Heart left ventricle (tissue), 16 donors: ENCODE data around the gene PIR. TPM values are rescaled to one million over a fixed set of nuclear protein-coding genes. Genes with fewer than 3 reads are reported as not detected.

Source experiments
- ATAC-seq, 4 donors: fragments of 200-7000 bp; cut with Tn5 transposase; one replicate each; pipeline ENCODE4 v1.9.1; 2020 to 2022; ENCODE audit warnings: moderate library complexity in 4 of 4, mild to moderate bottlenecking in 3 of 4, moderate number of reproducible peaks in 1 of 4
- DNase-seq, 5 donors: peaks; one replicate each; pipeline ENCODE4 v3.0.0-alpha.2; 2020
- H3K27ac ChIP-seq, 12 donors: fragments of 200-600 bp; sonication (generic) in 4 of 12; one replicate each; pipeline versions ENCODE4 v1.5.0 to v1.8.0; 2016 to 2022; ENCODE audit warnings: mild to moderate bottlenecking in 2 of 12
- H3K27me3 ChIP-seq, 9 donors: fragments of 200-600 bp; sonication (generic) in 2 of 9; one replicate each; pipeline versions ENCODE4 v1.5.1 to v1.8.0; 2016 to 2022; ENCODE audit warnings: mild to moderate bottlenecking in 3 of 9
- H3K36me3 ChIP-seq, 9 donors: fragments of 200-600 bp; sonication (generic) in 2 of 9; one replicate each; pipeline versions ENCODE4 v1.5.0 to v1.8.0; 2018 to 2022; ENCODE audit warnings: mild to moderate bottlenecking in 2 of 9
- H3K4me1 ChIP-seq, 12 donors: fragments of 200-600 bp; sonication (generic) in 4 of 12; one replicate each; pipeline versions ENCODE4 v1.5.0 to v1.8.0; 2016 to 2022; ENCODE audit warnings: mild to moderate bottlenecking in 3 of 12
- H3K4me3 ChIP-seq, 12 donors: fragments of 200-600 bp; sonication (generic) in 4 of 12; one replicate each; pipeline versions ENCODE4 v1.5.0 to v1.8.0; 2017 to 2022; ENCODE audit warnings: mild to moderate bottlenecking in 9 of 12, moderate library complexity in 4 of 12
- H3K9me3 ChIP-seq, 12 donors: fragments of 200-600 bp; sonication (generic) in 4 of 12; one replicate each; pipeline versions ENCODE4 v1.5.0 to v1.8.0; 2016 to 2022; ENCODE audit warnings: mild to moderate bottlenecking in 1 of 12
- POLR2A ChIP-seq, 2 donors: fragments of 450-650 bp; IDR thresholded peaks; one replicate each; pipeline ENCODE4 v1.6.1; 2017; ENCODE audit warnings: antibody characterized with exemption in 2 of 2, mild to moderate bottlenecking in 2 of 2, moderate library complexity in 2 of 2
- WGBS, 4 donors: extraction: QIAGEN DNeasy Blood & Tissue Kit in 2 of 4; methylation state at CpG; one replicate each; pipeline versions ENCODE4 v1.1.5 to v1.1.7; 2013 to 2018; 5-methylcytosine and 5-hydroxymethylcytosine counted together
- intact Hi-C, 10 donors: fragments of 100-400 bp; cut with DNase I; formaldehyde crosslinking; loops; one replicate each; pipeline versions ENCODE4 v1.11.1 to v1.14.2; 2022
- polyA plus RNA-seq, 2 donors: library from polyadenylated mRNA; stranded (reverse); fragments of 200-250 nt; gene quantifications; one replicate each; pipeline ENCODE4 v1.2.3, GENCODE V29; 2013
- total RNA-seq, 9 donors: library from RNA; depleted of rRNA in 2 of 9; stranded (reverse); fragments of >200 nt in 2 of 9; fragmentation: NEBNext Ultra II Directional in 3 of 9; extraction: Animal tissue kit (Norgen Biotek cat#: 25700) in 3 of 9; gene quantifications; one replicate each; pipeline versions ENCODE4 v1.1.0 to v1.2.4, GENCODE V29; 2016 to 2023
- TF ChIP-seq, protein P1 (sequence below), 12 donors: fragments of 200-600 bp; sonication (generic) in 4 of 12; IDR thresholded peaks; one replicate each; pipeline versions ENCODE4 v1.5.0 to v1.8.0; 2018 to 2022; ENCODE audit warnings: antibody characterized with exemption in 12 of 12, mild to moderate bottlenecking in 5 of 12
- donor health status: ischemic (EF 13 %, LVEDD 7.1; RV severe dilation, severe dysfunction).
- donor health status: healthy with polysubstance abuse.
- donor health status: DM: no; HTN: yes; CAD: no.
- donor health status: DM: no; HTN: no; CAD: no.
- donor health status: ischemic (EF 25% LVEDD 6.9; RV normal size, moderate dysfunction).
- donor health status: ischemic (EF 25% LVEDD 5.7; RV mildly dilated, moderate dysfunction).
- donor health status: healthy.
- donor health status: DM: yes; HTN: yes; CAD: no.
- donor health status: ischemic (EF 35%, LVEDD 5.7; RV mildly dilated, moderate dysfunction).
- donor health status: nonischemic (EF 11% LVEDD 7.7; RV severe dilation, severe dysfunction).
- donor health status: DM: yes; HTN: yes; CAD: no.
- donor health status: PGD.
- donor health status: ischemic (EF 29% LVEDD 5.4; RV normal size, mild dysfunction).
- donor health status: nonischemic (EF 23%, LVEDD 6.1; RV moderate dilation, normal function).

PIR gene
- total and polyA plus RNA-seq, 11 donors = 6.9 to 19.9 (median 11.3) TPM

DNA sequence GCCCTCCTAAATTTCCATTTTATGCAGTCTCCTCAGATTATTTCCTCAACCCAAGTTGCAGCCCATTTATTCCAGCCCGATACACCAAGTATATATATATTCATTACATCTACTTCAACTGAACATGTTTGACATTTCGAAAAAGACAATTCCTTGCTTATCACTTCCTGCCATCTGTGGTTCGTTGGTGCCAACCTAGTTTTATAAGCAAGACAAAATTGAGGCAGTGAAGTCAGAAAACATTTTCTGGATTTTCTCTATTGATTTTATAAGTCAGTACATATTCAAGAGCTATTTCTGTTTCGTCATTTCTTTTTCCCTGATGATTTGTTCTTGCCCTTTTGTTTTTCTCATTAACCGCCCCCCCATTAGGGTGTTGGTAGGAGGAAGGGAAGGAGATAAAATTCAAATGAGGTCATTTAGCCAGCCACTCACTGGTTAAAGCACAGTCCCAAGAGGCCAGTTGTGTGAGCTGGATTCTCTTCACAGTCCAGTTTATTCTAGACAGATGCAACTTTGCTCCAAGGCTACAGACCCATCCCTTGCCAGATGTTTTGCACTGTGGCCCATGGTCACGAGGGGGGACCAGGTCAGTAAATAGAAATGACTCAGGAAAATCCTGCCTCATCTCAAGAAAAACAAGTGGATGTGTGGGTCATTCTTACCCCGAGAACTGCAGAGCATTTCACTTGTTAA is 88.6 kb downstream of the PIR start:
- TF ChIP-seq POLR2A (IDR thresholded peaks at IDR 0.05) = no peak
- TF ChIP-seq, protein P1, sequence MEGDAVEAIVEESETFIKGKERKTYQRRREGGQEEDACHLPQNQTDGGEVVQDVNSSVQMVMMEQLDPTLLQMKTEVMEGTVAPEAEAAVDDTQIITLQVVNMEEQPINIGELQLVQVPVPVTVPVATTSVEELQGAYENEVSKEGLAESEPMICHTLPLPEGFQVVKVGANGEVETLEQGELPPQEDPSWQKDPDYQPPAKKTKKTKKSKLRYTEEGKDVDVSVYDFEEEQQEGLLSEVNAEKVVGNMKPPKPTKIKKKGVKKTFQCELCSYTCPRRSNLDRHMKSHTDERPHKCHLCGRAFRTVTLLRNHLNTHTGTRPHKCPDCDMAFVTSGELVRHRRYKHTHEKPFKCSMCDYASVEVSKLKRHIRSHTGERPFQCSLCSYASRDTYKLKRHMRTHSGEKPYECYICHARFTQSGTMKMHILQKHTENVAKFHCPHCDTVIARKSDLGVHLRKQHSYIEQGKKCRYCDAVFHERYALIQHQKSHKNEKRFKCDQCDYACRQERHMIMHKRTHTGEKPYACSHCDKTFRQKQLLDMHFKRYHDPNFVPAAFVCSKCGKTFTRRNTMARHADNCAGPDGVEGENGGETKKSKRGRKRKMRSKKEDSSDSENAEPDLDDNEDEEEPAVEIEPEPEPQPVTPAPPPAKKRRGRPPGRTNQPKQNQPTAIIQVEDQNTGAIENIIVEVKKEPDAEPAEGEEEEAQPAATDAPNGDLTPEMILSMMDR (IDR thresholded peaks at IDR 0.05) = no peak
- peaks cover 0 to 6% (median 0%) of the 10 kb centered on the region in 9 donors for H3K36me3 ChIP-seq
- H3K4me1 ChIP-seq = peaks cover 0 to 25% (median 2%) of the 10 kb centered on the region in 12 donors
- 38 to 48% (median 43%) methylated on average over 7 of the region's 7 CpGs for WGBS, 4 donors
- H3K4me3 ChIP-seq = no peak overlapping the region
- intact Hi-C loops = no loop called here
- ATAC-seq (peak; percentile 77 to 96 (median 86)), DNase-seq (peak in 4 of 5 donors; percentile 45 to 70 (median 68))
- H3K27me3 ChIP-seq = peaks cover 0 to 14% (median 0%) of the 10 kb centered on the region in 9 donors
- H3K27ac ChIP-seq = peak overlapping the region in 8 of 12 donors; percentile 22 to 69 (median 47)
- no peaks in the 10 kb centered on the region for H3K9me3 ChIP-seq

DNA sequence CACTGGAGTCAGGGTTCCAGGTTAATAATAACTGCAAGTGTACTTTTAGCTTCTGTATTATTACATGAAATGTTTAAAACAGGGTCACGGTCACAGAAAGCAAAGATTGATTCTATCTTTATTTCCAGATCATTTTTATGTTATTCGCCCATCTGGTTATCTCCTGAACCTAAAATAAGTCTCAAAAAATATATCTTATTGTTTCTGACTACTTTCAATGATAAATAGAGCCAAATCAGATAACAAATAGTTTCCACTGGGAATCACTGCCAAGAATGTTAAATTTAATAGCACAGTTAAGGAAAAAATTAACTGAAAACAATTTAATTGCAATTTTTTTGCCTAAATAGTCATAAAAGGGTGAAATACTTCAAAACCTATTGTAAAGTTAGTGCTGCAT is 91.8 kb downstream of the PIR start:
- H3K4me3 ChIP-seq = no peak overlapping the region
- peaks cover 0 to 22% (median under 1%) of the 10 kb centered on the region in 12 donors for H3K4me1 ChIP-seq
- WGBS, 4 donors = 23 to 32% (median 29%) methylated on average over 2 of the region's 2 CpGs
- TF ChIP-seq POLR2A (IDR thresholded peaks at IDR 0.05) = no peak
- TF ChIP-seq, protein P1 (IDR thresholded peaks at IDR 0.05) = no peak
- no peaks in the 10 kb centered on the region for H3K9me3 ChIP-seq
- DNase-seq (no peak), ATAC-seq (no peak)
- peaks cover 0 to 5% (median 0%) of the 10 kb centered on the region in 9 donors for H3K27me3 ChIP-seq
- intact Hi-C loops = no loop called here
- H3K36me3 ChIP-seq = no peaks in the 10 kb centered on the region
- peak overlapping the region in 1 of 12 donors; percentile 9 for H3K27ac ChIP-seq

DNA sequence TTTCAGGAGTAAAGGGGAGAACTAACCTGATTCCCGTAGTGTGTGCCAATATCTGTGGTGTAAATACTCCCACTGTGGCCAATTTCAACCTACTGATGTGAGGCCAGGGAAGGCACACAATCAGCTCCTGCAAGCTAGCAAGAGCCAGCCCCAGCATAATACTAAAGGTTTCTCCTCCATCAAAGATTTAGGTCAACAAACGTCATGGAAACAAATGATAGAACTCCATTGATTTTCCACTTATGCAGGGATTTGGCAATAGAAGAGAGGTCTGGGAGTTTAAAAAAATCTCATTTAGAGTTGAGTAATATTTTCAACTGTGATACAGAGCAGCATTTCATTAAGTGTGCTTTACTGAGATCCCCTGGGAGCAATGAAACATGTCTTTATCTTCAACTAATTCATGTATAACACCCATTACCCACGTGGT is 93.2 kb downstream of the PIR start:
- Histone ChIP-seq H3K36me3 (no peaks in the 10 kb centered on the region), H3K27ac (no peak overlapping the region), H3K4me1 (peaks cover 0 to 22% (median 0%) of the 10 kb centered on the region in 12 donors), H3K27me3 (peaks cover 0 to 6% (median 0%) of the 10 kb centered on the region in 9 donors), H3K9me3 (no peaks in the 10 kb centered on the region), H3K4me3 (no peak overlapping the region)
- ATAC-seq = no peak
- intact Hi-C loops = no loop called here
- DNase-seq = no peak
- TF ChIP-seq, protein P1 (IDR thresholded peaks at IDR 0.05) = no peak
- no peak for TF ChIP-seq POLR2A (IDR thresholded peaks at IDR 0.05)
- WGBS, 4 donors = 59 to 74% (median 66%) methylated on average over 3 of the region's 3 CpGs

DNA sequence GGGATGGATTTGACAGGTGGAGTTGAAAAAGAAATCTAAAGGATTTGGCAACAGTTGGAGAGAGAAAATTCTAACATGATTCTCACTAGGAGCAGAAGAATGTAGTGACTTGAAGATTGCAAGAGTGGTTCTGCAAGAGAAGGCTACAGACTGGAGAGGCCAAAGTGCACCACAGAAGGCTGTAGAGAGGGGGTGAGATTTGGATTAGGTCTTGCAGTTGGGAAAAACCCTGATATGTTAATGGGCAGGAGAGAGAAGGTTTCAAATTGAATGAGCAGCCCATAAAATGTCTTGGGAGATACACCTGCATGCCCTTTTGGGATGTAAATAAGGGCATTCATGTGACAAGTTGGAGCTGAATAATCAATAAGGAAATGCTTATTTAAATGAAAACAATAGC is 94.3 kb downstream of the PIR start:
- ATAC-seq (no peak), DNase-seq (no peak)
- H3K27ac ChIP-seq = no peak overlapping the region
- no peak for TF ChIP-seq POLR2A (IDR thresholded peaks at IDR 0.05)
- TF ChIP-seq, protein P1 (IDR thresholded peaks at IDR 0.05) = no peak
- intact Hi-C loops = no loop called here
- peaks cover 0 to 4% (median 0%) of the 10 kb centered on the region in 9 donors for H3K27me3 ChIP-seq
- H3K4me3 ChIP-seq = no peak overlapping the region
- H3K4me1 ChIP-seq = peaks cover 0 to 14% (median 0%) of the 10 kb centered on the region in 12 donors
- no peaks in the 10 kb centered on the region for H3K9me3 ChIP-seq
- no peaks in the 10 kb centered on the region for H3K36me3 ChIP-seq
